Stimulated activated CD4-positive, alpha-beta T cell treated with anti-CD3 and anti-CD28 coated beads, Interleukin-1b, Interleukin-23, amount 100 ng/mL, for 48 hours (primary cell): Measurements from ENCODE around the gene GBP5.
A peak's percentile ranks its signal among the peaks of the same experiment; 100 is the strongest.
"Not testable (repeated sequence)": the region's sequence is repeated elsewhere in the genome, so short reads cannot be mapped to it uniquely, and the experiment has no call there.

Experiments used
- DNase-seq: peaks from one replicate; pipeline ENCODE4 v3.0.0-alpha.2; 2020

Gene GBP5, protein sequence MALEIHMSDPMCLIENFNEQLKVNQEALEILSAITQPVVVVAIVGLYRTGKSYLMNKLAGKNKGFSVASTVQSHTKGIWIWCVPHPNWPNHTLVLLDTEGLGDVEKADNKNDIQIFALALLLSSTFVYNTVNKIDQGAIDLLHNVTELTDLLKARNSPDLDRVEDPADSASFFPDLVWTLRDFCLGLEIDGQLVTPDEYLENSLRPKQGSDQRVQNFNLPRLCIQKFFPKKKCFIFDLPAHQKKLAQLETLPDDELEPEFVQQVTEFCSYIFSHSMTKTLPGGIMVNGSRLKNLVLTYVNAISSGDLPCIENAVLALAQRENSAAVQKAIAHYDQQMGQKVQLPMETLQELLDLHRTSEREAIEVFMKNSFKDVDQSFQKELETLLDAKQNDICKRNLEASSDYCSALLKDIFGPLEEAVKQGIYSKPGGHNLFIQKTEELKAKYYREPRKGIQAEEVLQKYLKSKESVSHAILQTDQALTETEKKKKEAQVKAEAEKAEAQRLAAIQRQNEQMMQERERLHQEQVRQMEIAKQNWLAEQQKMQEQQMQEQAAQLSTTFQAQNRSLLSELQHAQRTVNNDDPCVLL

DNA sequence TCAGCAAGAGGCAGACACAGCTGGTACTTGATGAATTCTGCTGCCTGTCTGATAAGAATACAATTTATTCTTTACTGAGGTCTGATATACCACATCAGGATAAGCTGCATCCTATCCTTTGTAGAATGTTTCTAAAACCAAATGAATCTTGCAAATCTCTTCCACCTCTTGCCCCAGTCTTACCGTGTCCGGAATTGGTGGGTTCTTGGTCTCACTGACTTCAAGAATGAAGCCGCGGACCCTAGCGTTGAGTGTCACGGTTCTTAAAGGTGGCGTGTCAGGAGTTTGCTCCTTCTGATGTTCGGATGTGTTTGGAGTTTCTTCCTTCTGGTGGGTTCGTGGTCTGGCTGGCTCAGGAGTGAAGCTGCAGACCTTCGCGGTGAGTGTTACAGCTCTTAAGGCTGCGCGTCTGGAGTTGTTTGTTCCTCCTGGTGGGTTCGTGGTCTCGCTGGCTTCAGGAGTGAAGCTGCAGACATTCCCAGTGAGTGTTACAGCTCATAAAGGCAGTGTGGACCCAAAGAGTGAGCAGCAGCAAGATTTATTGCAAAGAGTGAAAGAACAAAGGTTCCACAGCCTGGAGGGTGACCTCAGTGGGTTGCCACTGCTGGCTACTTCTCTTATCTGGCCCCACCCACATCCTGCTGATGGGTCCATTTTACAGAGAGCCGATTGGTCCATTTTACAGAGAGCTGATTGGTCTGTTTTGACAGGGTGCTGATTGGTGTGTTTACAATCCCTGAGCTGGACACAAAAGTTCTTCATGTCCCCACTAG lies at the start of gene GBP5:
TSS of gene GBP5 (minus strand) at position 592 of the 773 bp plus-strand sequence. CDS start 3,305 bp downstream, outside the sequence.
- peak; percentile 76 for DNase-seq

DNA sequence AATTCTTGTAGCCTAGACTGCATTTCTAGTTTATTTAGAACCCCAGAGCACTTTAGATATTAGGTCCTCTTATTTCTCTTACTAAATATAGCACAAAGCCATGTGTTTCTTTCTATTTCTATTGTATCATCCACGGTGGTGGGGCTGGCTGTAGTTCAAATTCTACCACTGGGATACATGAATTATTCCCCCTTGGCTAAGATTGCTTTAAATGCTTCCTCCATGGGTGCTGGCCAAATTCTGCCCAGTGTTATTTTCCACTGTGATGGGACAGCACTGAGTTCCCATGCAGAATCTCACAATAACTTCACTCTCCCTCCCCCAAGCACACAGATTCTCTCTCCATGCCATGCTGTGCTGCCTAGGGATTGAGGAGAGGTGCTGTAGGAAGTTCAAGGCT lies 49.7 kb upstream of the GBP5 start:
- no peak for DNase-seq

DNA sequence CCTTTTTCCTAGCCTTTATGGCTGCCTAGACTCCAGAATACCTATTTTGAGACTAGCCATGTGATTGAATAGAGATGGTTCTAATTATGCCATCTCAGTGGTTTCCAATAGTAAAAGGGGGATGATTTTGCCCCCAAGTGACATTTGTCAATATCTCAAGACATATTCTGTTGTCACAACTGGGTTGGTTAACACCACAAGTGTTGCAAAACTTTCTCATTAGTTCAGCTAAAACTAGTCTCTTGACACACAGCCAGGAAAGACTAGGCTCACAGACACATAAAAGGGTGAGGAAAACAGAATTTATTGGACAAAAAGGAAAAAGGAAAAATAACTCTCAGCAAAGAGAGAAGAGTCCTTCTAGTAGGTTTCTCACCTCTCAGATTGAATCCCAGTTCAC lies 39.9 kb upstream of the GBP5 start:
- DNase-seq = no peak

DNA sequence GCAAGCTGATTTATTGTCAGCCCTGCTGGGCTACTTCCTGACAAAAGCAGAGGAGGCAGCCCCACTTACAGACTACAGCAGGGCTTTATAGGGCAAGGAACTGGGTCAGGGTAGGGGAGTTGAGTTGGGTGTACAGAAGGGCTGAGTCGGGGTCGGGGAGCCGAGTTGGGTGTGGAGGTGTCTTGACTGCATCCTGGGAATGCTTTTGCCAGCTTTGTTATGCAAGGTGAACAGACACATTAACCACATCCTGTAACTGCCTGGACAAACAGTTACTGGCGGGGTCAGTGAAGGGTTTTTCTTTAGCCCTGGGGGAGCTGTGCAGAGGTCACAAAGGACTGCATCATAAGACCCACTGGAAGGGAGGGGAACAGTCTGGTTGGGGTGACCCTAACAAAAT lies 39.1 kb upstream of the GBP5 start:
- DNase-seq = no peak

DNA sequence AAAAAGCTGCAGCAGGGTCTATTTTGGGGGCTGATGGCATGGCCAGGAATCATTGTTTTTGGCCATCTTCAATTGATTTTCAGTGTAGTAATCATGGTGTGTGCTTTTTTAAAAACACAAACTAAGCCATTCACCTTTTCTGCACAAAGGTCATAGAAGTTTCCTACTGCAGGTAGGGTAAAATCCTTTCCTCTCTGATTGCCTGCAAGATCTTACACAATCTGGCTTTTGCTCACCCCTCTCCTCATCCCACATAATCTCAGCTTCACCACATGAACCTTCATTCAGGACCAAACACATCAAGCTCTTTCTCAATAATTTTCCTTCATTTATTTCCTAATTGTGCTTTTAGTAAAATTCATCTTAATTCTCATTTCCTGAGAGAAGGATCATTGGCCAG lies 38.3 kb upstream of the GBP5 start:
- DNase-seq = no peak

DNA sequence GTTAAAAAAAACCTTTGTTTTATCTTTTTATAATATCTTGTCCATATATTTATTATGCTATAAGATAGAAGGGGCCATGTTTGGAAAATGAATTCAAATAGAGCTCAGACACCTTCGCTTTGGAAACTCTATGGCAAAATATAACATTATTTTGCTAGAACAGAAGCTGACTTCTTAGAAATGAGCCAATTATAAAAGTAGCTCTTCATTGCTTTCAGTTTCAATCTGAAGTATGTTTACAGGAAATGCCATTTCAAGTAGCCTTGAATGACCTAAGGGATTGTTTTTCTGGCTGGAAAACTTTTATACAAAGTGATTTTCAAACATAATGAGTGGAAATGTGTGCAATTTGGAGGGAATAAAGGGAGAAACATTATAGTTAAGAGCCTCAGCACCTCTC lies 37.8 kb upstream of the GBP5 start:
- DNase-seq = no peak

DNA sequence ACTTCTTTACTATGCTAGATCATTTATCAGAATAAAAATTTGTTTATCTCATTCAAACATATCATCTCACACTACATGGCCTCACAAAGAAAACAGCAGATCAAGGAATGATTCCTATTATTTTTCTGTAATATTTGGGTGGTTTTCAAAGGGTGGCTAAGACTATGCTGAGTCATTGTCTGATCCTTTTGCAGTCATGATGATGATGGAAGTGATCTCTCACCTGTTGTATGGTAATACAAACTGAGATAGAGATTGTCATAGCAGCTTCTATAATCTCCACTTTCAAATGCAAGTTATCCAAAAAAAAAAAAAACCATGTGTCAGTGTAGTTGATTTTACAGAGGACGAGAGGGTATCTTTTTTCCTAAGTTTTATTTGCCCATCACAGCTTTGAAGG lies 37.2 kb upstream of the GBP5 start:
- no peak for DNase-seq

DNA sequence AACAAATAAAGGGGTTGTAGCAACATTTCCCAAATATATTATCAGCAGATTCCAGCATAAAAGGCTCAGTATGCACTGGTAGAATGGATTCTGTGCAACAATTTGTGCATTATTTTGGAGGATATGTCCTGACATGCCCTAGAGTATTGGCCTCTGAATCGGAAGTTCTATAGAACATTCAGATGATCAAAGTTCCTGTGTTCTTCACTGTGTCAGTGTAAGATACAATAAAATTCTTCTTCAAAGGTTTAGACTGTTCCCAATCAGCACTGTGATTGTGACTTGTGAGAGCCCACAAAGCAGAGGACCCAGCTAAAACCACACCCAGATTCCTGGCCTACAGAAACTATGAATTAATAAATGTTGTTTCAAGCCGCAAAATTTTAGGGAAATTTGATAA lies 33.6 kb upstream of the GBP5 start:
- DNase-seq = no peak

DNA sequence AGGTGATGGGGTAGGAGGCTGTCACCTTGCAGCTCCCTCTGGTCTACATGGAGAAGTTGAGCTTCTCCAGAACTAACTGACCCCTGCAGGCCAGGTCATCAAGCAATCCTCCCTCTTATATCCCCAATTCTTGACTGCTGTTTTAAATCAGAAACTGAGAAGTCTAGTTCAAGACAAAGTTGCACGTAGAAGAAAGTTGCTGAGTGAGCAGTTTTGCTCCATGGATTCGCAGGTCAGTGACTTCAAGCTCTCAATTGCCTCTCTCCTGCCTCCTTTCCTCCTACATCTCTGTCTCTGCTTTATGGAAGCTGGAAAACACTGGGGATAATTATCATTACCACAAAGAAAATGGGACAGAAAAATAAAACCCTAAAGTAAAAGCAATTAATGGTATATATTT lies 32.8 kb upstream of the GBP5 start:
- DNase-seq = no peak

DNA sequence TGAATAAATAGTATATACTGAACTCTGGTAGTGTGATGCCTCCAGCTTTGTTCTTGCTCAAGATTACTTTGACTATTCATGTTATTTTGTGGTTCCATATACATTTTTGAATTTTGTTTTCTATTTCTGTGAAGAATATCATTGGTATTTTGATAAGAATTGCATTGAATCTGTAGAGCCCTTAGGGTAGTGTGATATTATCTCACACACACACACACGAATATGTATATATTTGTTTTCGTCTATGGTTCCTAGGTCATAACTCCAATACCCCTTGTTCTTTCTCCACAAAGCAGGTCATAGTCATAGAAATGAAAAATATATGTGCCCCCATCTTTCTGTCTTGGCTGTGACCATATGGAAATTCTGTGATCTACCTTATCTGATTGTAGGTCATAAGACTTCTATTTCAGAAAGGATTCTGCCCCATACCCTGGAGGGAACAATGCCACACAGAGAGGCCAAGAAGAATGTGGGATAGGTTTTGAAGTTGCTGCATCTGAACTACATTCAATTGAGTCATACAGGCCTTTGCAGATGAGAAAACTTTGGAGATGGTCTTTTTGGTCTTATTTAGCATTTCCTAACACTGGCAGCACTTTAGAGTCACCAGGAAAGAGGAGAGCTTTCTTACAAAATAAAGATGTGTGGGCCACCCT lies 32.0 kb upstream of the GBP5 start:
- DNase-seq = no peak

DNA sequence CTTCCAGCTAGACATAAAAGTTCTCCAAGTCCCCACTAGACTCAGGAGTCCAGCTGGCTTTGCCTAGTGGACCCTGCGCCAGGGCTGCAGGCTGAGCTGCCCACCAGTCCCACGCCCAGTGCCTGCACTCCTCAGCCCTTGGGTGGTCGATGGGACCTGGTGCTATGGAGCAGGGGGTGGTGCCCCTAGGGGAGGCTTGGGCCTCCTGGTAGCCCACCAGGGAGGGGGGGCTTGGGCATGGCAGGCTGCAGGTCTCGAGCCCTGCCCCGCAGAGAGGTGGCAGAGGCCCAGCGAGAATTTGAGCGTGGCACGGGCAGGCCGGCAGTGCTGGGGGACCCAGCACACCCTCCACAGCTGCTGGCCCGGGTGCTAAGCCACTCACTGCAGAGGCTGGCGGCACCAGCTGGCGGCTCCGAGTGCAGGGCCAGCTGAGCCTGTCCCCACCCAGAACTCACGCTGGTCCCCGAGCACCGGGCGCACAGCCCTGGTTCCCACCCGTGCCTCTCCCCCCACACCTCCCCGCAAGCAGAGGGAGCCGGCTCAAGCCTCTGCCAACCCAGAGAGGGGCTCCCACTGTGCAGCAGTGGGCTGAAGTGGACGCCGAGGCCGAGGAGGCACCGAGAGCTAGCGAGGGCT lies 30.2 kb upstream of the GBP5 start:
- no peak for DNase-seq

DNA sequence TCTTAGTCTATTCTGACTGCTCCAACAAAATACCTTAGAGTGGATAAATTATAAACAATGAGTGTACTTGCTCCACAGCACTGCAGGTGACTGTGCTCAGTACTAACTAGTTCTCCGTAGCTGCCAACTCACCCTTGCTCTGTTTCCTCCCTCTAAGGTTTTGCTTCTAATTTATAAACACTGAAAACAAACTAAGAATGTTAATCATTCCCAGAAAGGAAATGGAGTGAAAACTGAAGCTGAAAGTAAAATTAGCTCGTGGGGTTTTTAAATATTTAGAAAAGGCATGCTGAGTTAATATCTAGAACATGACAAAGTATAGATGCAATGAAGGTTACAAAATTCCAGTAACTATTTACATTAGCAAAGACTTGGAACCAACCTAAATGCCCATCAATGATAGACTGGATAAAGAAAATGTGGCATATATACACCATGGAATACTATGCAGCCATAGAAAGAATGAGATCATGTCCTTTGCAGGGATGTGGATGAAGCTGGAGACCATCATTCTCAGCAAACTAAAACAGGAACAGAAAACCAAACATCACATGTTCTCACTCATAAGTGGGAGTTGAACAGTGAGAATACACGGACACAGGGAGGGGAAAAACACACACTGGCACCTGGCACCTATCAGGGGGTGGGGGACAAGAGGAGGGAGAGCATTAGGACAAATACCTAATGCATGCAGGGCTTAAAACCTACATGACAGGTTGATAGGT lies 27.2 kb upstream of the GBP5 start:
- DNase-seq = peak; percentile 59

DNA sequence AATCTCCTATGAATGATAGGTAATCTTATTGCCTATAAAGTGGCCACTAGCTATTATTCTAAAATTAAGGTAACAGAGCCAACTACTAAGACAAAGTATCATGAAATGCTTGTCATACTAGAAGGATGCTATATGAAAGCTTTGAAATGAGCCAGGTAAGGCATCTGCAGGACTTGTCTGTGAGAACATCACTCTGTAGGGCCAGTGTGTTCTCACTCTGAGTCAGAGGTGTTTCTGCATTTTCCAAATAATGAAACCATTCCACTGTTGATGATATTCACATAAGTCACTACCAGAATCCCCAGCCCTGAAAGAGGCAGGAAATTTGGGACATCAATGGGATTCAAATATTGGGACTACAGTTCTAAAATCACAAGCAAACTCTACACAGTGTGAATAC lies 25.8 kb upstream of the GBP5 start:
- DNase-seq = no peak

DNA sequence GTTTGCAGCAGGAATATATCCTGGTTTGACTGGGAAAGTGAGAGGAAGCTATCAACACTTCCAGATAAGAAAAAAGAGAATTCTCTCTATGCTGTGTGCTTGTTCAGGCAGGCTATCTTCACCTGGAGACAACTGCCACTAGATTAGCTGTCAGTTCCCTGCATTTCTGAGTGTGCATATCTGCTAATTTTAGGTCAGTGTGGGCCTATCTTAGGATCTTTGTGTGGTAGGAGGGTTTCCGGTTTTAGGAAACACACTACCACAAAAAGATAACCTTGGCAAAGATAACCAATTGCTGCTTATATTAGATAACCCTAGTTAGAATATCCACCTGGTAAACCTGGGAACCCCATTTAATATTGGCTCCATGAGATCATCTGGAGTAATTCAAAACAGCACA lies 22.5 kb upstream of the GBP5 start:
- no peak for DNase-seq

DNA sequence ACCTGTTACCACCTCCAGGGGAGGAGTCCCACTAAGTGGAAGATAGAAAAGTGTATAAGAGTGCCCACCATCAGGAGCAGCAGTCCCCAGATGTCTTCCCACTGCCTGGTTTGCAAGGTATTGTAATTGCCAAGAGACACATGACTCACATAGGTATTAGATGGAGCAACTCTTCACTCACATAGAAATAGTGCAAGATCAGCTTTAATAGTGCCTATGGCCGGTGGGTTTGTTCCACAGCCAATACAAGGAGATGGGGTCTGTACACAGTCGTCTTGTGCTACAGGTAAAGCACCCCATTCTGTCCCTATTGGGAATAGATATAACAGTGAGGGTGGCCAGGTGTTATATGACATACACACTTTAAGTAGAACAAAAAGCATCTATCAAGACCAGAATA lies 18.6 kb upstream of the GBP5 start:
- no peak for DNase-seq

DNA sequence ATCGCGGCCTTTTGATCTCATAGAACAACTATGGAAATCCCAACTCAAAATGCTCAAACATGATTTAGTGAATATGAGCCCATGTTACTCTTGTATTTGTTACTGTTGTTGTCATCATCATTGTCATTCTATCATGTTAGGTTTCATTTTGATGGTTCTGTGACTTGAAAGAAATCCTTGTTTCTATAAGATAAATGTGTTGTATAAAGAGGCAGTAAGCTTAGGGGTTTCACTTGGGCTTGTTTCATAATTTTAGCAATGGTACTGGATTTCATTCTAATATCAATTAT lies 15.3 kb upstream of the GBP5 start:
- DNase-seq = no peak

DNA sequence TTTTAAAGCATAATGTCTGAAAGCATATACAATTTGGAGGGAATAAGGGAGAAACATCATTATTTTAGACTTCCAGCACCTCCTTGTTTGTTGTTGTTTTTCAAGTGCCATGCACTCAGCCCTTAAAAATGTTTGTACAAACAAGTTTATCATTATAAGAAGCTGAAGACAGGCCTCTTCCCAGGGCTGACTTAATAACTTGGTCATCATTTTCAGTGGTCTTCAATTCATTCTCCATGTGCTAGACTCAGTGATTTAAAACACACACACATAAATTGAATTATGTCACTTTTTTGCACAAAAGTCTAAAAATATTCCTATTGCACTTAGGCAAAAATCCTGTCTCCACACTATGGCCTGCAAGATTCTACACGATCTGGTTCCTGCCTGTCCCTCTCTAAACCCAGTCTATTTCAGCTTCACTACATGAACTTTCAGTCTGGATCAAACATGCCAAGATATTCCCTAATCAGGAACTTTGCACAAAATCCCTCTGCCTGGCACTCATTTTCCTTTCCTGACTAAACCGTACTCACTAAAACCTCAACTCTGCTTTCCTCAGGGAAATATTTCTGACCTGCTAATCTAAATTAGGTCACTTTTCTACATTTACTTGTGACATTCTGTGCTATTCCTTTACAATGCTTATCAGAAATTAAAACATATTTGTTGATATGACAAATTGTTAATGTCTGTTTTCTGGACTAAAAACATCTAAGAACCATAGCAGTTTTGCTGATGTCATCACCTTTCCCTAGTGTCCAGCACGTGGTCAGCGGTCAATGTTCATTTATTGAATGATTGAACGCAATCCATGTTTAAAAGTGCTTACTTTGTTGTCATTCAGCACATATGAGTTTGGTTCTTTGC lies 14.8 kb upstream of the GBP5 start:
- DNase-seq = no peak

DNA sequence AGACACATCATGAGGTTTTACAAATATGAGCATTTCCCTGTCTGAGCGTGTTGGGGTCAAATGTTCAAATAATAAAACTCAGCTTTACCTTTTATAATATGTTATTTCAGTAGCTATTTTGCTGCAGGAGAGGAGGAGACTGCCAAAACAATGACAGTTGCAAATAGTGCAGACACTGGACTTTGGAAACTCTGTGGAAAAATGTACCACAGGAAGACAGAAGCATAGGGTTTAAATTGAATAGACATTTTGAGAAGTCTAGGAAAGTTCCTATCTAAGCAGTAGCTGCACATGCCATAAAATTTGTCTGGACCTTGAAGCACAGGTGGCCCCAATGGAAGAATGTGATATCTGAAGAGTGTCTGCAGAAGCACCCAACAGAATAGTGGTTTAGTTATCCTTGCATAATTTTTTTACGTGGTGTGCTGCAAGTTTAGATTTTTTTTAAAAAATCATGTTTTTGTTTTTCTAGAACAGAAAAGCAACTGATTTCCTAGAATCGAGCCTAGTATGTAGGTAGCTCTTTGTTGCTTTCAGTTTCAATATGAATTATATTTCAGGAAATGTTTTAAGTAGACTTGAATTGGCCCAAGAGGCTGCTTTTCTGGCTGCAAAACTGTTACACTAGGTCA lies 14.0 kb upstream of the GBP5 start:
- DNase-seq = no peak

DNA sequence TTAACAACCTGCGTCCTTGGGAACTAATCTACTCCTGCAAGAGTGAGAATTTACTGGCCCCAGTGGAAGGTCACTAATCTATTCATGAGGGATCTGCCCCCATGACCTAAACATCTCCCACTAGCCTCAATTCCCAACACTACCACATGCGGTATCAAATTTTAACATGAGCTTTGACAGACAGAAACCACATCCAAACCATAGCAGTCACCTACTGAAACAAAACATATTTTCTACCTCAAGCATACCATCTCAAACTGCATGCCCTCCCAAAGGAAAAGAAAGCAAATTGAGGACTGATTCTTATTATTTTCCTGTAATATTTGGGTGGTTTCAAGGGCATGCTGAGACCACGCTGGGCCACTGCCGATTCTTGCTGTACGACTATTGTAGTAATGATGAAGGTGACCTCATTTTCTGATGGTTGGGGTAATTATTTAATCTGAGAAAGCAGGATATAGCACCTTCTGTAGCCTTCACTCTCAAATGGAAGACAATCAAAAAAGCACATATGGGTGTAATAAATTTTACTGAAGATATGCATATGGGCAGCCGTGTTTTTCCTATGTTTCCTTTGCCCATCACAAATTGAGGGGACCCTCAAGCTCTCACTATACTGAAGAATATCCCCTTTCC lies 13.2 kb upstream of the GBP5 start:
- DNase-seq = no peak

DNA sequence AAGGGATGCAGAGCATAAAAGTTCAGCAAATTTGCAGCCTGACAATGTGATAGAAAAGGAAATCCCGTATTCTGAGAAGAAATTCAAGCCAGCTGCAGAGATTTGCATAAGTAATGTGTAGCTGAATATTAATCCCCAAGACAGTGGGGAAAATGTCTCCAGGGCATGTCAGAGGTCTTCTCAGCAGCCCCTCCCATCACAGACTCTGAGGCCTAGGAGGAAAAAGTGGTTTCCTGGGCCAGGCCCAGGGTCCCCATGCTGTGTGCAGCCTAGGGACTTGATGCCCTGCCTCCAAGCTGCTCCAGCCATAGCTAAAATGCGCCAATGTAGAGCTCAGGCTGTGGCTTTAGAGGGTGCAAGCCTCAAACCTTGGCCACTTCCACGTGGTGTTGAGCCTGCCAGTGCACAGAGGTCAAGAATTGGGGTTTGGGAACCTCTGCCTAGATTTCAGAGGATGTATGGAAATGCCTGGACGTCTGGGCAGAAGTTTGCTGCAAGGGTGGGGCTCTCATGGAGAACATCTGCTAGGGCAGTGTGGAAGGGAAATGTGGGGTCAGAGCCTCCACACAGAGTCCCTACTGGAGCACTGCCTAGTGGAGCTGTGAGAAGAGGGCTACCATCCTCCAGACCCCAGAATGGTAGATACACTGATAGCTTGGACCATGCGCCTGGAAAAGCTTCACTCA lies 11.6 kb upstream of the GBP5 start:
- not testable (repeated sequence) for DNase-seq
